ENCODE measurements around the gene ALDH5A1. TPM values are rescaled to one million over a fixed set of nuclear protein-coding genes. Genes with fewer than 3 reads are reported as not detected.

The ALDH5A1 gene
- total and polyA plus RNA-seq, 10 of the 15 experiments (the other 5 are each of a cell fraction or from before 2014, with no cell fraction given) = 2.6 to 13.8 (median 9.3) TPM

- TF ChIP-seq REST (IDR thresholded peaks at IDR 0.05; ENCODE audit: low read depth, low read length) = no peak
- TF ChIP-seq, protein P1, sequence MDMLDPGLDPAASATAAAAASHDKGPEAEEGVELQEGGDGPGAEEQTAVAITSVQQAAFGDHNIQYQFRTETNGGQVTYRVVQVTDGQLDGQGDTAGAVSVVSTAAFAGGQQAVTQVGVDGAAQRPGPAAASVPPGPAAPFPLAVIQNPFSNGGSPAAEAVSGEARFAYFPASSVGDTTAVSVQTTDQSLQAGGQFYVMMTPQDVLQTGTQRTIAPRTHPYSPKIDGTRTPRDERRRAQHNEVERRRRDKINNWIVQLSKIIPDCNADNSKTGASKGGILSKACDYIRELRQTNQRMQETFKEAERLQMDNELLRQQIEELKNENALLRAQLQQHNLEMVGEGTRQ (IDR thresholded peaks at IDR 0.05; ENCODE audit: borderline replicate concordance, low read depth, low read length) = no peak
These were observed 48.1 kb upstream of the ALDH5A1 start (continued) for GRCh38 chr6:24446670-24447069.

- BruUV-seq (replicated peaks) = no TSS peak
- no peaks in the 10 kb centered on the region for H3K4me1 ChIP-seq (ENCODE audit: control insufficient read depth, insufficient read depth, low read length)
- ATAC-seq = no peak
- ChIA-PET RAD21 (ENCODE audit: unreplicated experiment) (no interaction called here), CTCF (no interaction called here), POLR2A (no interaction called here), SMC1A (ENCODE audit: uncharacterized antibody, unreplicated experiment) (no interaction called here)
- H3K27ac ChIP-seq (ENCODE audit: control insufficient read depth, insufficient read depth) = no peak overlapping the region
- no peaks in the 10 kb centered on the region for H3K79me2 ChIP-seq (ENCODE audit: control insufficient read depth, insufficient read depth, low read length)
- FAIRE-seq = no peak
- no peak overlapping the region for H2AFZ ChIP-seq (ENCODE audit: control insufficient read depth, low read depth, low read length)
- H3K9ac ChIP-seq (ENCODE audit: control insufficient read depth, insufficient read depth, low read length) = no peak overlapping the region
- intact Hi-C loops (cut with micrococcal nuclease; ENCODE audit: unreplicated experiment) = no loop called here
- TF ChIP-seq HDGF (IDR thresholded peaks at IDR 0.05) = no peak
- TF ChIP-seq, protein P2, sequence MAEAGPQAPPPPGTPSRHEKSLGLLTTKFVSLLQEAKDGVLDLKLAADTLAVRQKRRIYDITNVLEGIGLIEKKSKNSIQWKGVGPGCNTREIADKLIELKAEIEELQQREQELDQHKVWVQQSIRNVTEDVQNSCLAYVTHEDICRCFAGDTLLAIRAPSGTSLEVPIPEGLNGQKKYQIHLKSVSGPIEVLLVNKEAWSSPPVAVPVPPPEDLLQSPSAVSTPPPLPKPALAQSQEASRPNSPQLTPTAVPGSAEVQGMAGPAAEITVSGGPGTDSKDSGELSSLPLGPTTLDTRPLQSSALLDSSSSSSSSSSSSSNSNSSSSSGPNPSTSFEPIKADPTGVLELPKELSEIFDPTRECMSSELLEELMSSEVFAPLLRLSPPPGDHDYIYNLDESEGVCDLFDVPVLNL (IDR thresholded peaks at IDR 0.05; ENCODE audit: low read depth, low read length) = no peak
- in situ Hi-C loops (cut with MboI) = no loop called here
- no peak overlapping the region for H3K4me2 ChIP-seq (ENCODE audit: control insufficient read depth, insufficient read depth)
- H4K20me1 ChIP-seq (ENCODE audit: control insufficient read depth, insufficient read depth) = no peaks in the 10 kb centered on the region
- no peak for DNase-seq (ENCODE audit: low read depth, low spot score)
- no peak overlapping the region for H3K4me3 ChIP-seq
- H3K9me3 ChIP-seq (replicated peaks; ENCODE audit: control insufficient read depth, insufficient read depth, low read length) = no peaks in the 10 kb centered on the region
- 18% methylated on average over 4 of the region's 4 CpGs for WGBS (ENCODE audit: insufficient coverage, insufficient replicate concordance, low lambda C conversion rate, missing lambda C conversion rate)
- H3K27me3 ChIP-seq (replicated peaks in 1 of 2; ENCODE audit: control insufficient read depth in 2 of 2, insufficient read depth in 2 of 2, low read length in 1 of 2) = no peaks in the 10 kb centered on the region; a peak in 1 of 4 replicates
- no peaks in the 10 kb centered on the region for H3K36me3 ChIP-seq (ENCODE audit: control insufficient read depth in 2 of 2, insufficient read depth in 2 of 2, low read length in 1 of 2)
These were observed 46.4 kb upstream of the ALDH5A1 start for GRCh38 chr6:24448396-24448795.
